ENCODE data around the gene GIMD1. TPM values are rescaled to one million over a fixed set of nuclear protein-coding genes. Genes with fewer than 3 reads are reported as not detected.

The GIMD1 gene
- total and polyA plus RNA-seq, 9 of the 15 experiments (the other 6 are each of a cell fraction or from before 2014, with no cell fraction given), result not detected

- no peaks in the 10 kb centered on the region for H3K9me1 ChIP-seq (ENCODE audit: control insufficient read depth, insufficient read depth, low read length)
- ChIA-PET CTCF (ENCODE audit: low intra/inter-chr PET ratio) (no interaction called here), POLR2A (no interaction called here)
- H3K9me3 ChIP-seq (replicated peaks; ENCODE audit: control insufficient read depth, insufficient read depth, low read depth, low read length), result peaks cover 1% of the 10 kb centered on the region; the same call in 1 of the 2 replicates
- TF ChIP-seq BCLAF1 (IDR thresholded peaks at IDR 0.05; ENCODE audit: borderline replicate concordance in 1 of 2, control insufficient read depth in 1 of 2, low read depth in 2 of 2, low read length in 1 of 2) (no peak), TCF7 (IDR thresholded peaks at IDR 0.05; ENCODE audit: borderline replicate concordance) (no peak), KLF1 (tag; IDR thresholded peaks at IDR 0.05) (no peak), CBX8 (IDR thresholded peaks at IDR 0.05; ENCODE audit: borderline replicate concordance, extremely low read depth, low read depth, low read length, poor library complexity, severe bottlenecking) (no peak), PYGO2 (tag; IDR thresholded peaks at IDR 0.05) (no peak), ARHGAP35 (IDR thresholded peaks at IDR 0.05; ENCODE audit: partially characterized antibody) (no peak), E2F8 (IDR thresholded peaks at IDR 0.05; ENCODE audit: low read depth, partially characterized antibody) (no peak), ZFX (CRISPR knock-in tag; IDR thresholded peaks at IDR 0.05) (no peak), NELFE (IDR thresholded peaks at IDR 0.05; ENCODE audit: insufficient read depth, insufficient read length) (no peak), ZNF586 (CRISPR knock-in tag; conservative IDR thresholded peaks at IDR 0.05) (no peak), THRA (IDR thresholded peaks at IDR 0.05) (no peak)
- in situ Hi-C loops (cut with MboI) (no loop called here), intact Hi-C loops (cut with micrococcal nuclease) (no loop called here)
- no TSS peak for BruUV-seq (replicated peaks)
- FAIRE-seq (no peak), DNase-seq (ENCODE audit: extremely low read depth in 1 of 4, low spot score in 3 of 4) (no peak), ATAC-seq (no peak)
- H3K4me1 ChIP-seq (replicated peaks in 1 of 2; ENCODE audit: control insufficient read depth in 2 of 2, insufficient read depth in 2 of 2, low read length in 2 of 2), result no peaks in the 10 kb centered on the region
- H3K79me2 ChIP-seq (ENCODE audit: control insufficient read depth, insufficient read depth, low read length), result no peaks in the 10 kb centered on the region; the same call in 2 of the 3 replicates
- no peak overlapping the region for H3K4me2 ChIP-seq (ENCODE audit: insufficient read depth, low read length)
- H3K27ac ChIP-seq (ENCODE audit: extremely low read depth, low read depth, low read length), result no peak overlapping the region
- WGBS (ENCODE audit: insufficient coverage, low coverage, missing lambda C conversion rate), result 100% methylated on average over 1 of the region's 1 CpG
- no peaks in the 10 kb centered on the region for H4K20me1 ChIP-seq (replicated peaks; ENCODE audit: control insufficient read depth, insufficient read depth, low read length)
- no peaks in the 10 kb centered on the region for H3K27me3 ChIP-seq (ENCODE audit: control insufficient read depth in 2 of 2, insufficient read depth in 2 of 2, low read length in 2 of 2)
- no peak overlapping the region for H3K9ac ChIP-seq (ENCODE audit: insufficient read depth in 1 of 2, low read depth in 2 of 2, low read length in 2 of 2)
- H2AFZ ChIP-seq (ENCODE audit: low read depth, low read length), result no peak overlapping the region
- H3K4me3 ChIP-seq, result no peak overlapping the region
- H3K36me3 ChIP-seq (ENCODE audit: control insufficient read depth, insufficient read depth, low read length), result peaks cover 90% of the 10 kb centered on the region
These were observed 33.7 kb downstream of the GIMD1 start for GRCh38 chr4:106334741-106335470.

All from K562 (cell line).